G401.6 (cell line): ENCODE measurements around the gene AP2S1.
A peak's percentile ranks its signal among the peaks of the same experiment; 100 is the strongest.
"Not testable (repeated sequence)": the region's sequence is repeated elsewhere in the genome, so short reads cannot be mapped to it uniquely, and the experiment has no call there.

Experiments used
- FAIRE-seq: peaks from 2 replicates; lab custom pipeline; 2012; peaks lifted over from hg19 to GRCh38; lab: Jason Lieb, UNC

AP2S1 gene

GRCh38 chr19:46850228-46851203 is at the start of gene AP2S1:
Gene AP2S1 (minus strand): TSS chr19:46850846. CDS start chr19:46850766, 80 bp downstream.
- FAIRE-seq, result peak; percentile 99

DNA sequence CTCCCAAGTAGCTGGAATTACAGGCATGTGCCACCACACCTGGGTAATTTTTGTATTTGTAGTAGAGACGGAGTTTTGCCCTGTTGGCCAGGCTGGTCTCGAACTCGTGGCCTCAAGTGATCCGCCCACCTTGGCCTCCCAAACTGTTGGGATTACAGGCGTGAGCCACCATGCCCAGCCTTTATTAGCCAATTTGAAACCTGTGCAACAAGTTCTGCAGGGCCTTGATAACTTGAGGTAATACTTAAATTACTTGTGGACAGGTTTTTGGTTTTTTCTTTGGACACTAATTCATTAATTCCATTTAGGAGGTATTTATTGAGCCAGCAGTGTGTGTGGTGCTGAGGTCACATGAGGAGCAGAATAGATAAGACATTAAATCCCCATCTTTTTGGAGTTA is 49.7 kb upstream of the AP2S1 start:
- no peak for FAIRE-seq

- FAIRE-seq, result peak; percentile 74
Observed at GRCh38 chr19:46898731-46899130, 48.1 kb upstream of the AP2S1 start.

GRCh38 chr19:46896076-46896794 is 45.6 kb upstream of the AP2S1 start:
- no peak for FAIRE-seq

DNA sequence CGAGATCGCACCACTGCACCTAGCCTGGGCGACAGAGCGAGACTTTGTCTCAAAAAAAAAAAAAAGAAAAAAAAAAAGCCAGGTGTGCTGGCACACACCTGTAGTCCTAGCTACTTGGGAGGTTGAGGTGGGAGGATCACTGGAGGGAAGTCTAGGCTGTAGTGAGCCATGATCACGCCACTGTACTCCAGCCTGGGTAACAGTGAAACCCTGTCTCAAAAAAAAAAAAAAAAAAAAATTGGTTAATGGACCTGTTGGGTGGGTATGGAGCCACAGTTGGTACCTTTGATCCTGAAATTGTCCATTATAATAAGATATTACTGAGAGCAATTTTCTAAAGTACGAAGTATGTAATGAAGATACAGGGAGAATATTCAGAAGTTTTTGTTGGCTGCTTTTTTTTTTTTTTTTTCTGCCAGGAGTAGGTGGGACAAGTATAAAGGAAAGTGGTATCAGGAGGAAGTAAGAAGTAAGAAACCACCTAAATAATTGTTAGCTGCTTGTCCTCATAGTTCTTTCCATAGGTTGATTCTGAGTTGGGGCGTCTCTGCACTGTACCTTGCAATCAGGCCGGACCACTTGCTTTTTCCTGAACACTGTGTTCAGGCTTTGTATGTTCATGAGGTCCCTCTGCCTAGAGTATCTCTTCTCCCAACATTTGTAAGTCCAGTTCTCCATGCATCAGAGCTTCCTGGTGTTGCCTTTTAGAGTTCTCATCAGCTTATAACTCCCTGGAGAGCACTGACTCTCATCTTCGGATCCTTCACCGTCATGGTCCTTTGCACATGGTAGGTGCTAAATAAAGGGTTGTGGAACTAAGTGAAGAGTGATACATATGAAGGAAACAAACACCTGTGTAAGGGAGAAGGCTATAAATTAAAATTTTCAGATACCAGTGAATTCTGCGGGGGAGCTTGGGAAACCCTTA is 41.9 kb upstream of the AP2S1 start:
- no peak for FAIRE-seq

- FAIRE-seq, result peak; percentile 31
Observed at GRCh38 chr19:46890423-46891170, 40.0 kb upstream of the AP2S1 start.

DNA sequence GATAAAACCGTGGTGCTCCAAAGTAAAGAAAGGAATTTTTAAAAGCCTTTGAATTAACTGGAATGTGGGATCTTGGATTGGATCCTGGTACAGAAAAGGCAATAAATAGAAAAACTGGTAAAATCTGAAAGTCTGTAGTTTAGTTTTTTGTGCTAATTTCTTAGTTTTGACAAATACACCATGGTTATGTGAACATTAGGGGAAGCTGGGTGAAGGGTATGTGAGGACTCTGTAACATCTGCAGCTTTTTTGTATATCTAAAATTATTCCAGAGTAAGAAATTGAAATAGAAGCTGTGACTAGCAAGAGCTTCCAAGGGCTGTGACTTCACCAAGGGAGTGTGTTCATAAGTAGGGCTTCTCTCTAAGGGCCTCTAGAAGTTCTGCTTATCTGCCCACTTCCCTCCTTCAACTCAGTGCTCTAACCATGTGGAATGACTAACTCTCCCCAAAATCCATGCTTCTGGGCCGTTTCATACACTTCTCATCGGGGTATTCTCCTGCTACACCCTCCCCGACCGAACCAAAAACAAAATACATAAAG is 36.7 kb upstream of the AP2S1 start:
- no peak for FAIRE-seq

GRCh38 chr19:46886546-46887239 is 36.0 kb upstream of the AP2S1 start:
- FAIRE-seq, result no peak

DNA sequence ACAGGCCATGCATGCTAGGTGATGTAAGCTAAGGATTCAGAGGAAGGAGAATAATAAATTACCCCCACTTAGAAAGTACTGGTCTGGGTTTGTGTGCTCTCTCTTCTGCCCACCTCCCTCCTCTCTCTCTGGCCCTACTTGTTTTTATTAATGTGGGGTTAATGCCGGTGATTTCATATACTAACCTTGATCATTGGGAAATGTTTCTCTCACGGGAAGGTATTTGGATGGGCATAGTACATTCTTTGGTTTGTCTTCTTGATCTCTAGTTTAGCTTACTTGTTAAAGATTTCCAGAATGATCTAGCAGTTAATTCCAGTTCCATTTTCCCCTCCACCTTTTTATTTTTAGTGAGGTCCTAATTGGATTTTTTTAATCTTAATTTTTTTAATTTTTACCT is 34.8 kb upstream of the AP2S1 start:
- FAIRE-seq, result no peak

DNA sequence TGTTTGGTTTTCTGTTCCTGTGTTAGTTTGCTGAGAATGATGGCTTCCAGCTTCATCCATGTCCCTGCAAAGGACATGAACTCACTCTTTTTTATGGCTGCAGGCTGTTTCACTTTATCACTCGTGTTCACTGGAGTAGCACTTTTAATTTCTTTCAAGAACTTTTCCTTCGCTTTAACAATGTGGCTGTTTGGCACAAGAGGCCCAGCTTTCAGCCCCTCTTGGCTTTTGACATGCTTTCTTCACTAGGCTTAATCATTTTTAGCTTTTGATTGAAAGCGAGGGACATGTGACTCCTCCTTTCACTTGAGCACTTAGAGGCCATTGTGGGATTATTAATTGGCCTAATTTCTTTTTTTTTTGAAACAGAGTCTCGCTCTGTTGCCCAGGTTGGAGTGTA is 32.1 kb upstream of the AP2S1 start:
- FAIRE-seq, result not testable (repeated sequence)

DNA sequence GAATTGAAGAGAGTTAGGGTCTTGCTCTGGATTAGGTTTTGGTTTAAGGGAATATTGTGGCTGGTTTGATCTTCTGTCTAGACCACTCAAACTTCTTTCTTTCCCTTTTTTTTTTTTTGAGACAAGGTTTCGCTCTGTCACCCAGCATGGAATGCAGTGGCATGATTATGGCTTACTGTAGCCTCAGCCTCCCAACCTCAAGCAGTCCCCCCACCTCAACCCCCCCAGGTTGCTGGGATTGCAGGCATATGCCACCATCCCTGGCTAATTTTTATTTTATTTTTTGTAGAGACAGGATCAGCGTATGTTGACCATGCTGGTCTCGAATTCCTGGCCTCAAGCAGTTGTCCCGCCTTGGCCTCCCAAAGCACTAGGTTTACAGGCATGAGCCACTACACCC is 31.4 kb upstream of the AP2S1 start:
- FAIRE-seq, result no peak

- no peak for FAIRE-seq
Observed at GRCh38 chr19:46881092-46881491, 30.4 kb upstream of the AP2S1 start.

GRCh38 chr19:46880431-46880830 is 29.8 kb upstream of the AP2S1 start:
- FAIRE-seq, result no peak

- no peak for FAIRE-seq
Observed at GRCh38 chr19:46878613-46879375, 28.1 kb upstream of the AP2S1 start.

GRCh38 chr19:46875657-46876056 is 25.0 kb upstream of the AP2S1 start:
- FAIRE-seq, result no peak

DNA sequence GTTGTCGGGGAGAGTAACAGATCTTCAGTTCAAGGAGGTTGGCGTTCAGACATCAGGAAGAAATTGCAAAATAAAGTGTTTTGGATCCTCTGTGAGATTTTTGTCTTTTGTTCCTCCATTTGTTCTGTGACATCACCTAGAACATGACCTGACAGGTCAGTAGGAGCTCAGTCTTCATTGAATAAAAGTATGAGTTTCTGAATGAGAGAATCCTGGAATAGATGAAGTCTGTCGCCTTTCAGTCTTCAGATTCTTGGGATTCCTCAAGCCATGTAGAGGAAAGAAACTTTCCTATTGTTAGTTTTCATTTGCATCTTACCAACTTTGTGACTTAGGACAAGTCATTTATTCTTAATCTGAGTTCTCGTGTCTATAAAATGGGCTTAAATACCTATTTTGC is 24.6 kb upstream of the AP2S1 start:
- FAIRE-seq, result no peak

GRCh38 chr19:46872967-46873366 is 22.3 kb upstream of the AP2S1 start:
- FAIRE-seq, result no peak

DNA sequence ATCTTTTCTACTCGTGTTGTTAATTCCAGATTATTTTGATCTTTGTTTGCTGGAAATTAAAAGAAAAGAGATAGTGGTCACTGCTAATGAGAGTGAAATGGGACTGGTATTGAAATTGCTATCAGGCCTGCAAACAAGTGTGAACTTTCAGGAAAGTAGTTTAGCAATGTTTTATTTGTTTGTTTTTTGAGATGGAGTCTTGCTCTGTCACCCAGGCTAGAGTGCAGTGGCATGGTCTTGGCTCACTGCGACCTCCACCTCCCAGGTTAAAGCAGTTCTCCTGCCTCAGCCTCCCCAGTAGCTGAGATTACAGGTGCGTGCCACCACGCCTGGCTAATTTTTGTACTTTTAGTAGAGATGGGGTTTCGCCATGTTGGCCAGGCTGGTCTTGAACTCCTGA is 20.5 kb upstream of the AP2S1 start:
- FAIRE-seq, result not testable (repeated sequence)

GRCh38 chr19:46868025-46868802 is 17.6 kb upstream of the AP2S1 start:
- FAIRE-seq, result no peak
